H1 (cell line): ENCODE data around the gene CYB5B. TPM values are rescaled to one million over a fixed set of nuclear protein-coding genes. Genes with fewer than 3 reads are reported as not detected.
A peak's percentile ranks its signal among the peaks of the same experiment; 100 is the strongest.

ENCODE experiments used
- CTCF ChIA-PET: fragments of 300-600 bp; sonication (Branson Sonifier 250); formaldehyde crosslinking; loops from one replicate; lab custom pipeline; 2021; ENCODE audit not compliant: partially characterized antibody; lab: Charles Lee
- POLR2A ChIA-PET: fragments of 300-600 bp; sonication (Branson Sonifier 250); formaldehyde crosslinking; loops from one replicate; lab custom pipeline; 2021; ENCODE audit warnings: inconsistent platforms; ENCODE audit not compliant: partially characterized antibody; lab: Charles Lee
- DNase-seq, 2 experiments: peaks; one replicate each; pipeline versions ENCODE4 v3.0.0 to v3.0.0-alpha.2; 2010 to 2022; ENCODE audit warnings: low spot score in 2 of 2, low read depth in 1 of 2, mixed read lengths in 1 of 2
- FAIRE-seq: peaks from 2 replicates; lab custom pipeline; 2011; peaks lifted over from hg19 to GRCh38; lab: Jason Lieb, UNC
- H2AFZ ChIP-seq: 2 replicates; pipeline ENCODE4 v1.8.1; 2012; ENCODE audit warnings: low read length, inconsistent platforms
- H2AK5ac ChIP-seq: 2 replicates; pipeline ENCODE4 v1.6.1; 2013; ENCODE audit warnings: low read depth, low read length
- H2BK120ac ChIP-seq: replicated peaks from 2 replicates; pipeline ENCODE3; 2013; ENCODE audit warnings: low read depth, low read length, inconsistent platforms
- H2BK12ac ChIP-seq: 2 replicates; pipeline ENCODE4 v1.6.1; 2013; ENCODE audit warnings: low read depth, low read length
- H2BK15ac ChIP-seq: 2 replicates; pipeline ENCODE4 v1.6.1; 2013; ENCODE audit warnings: low read length
- H2BK20ac ChIP-seq: 2 replicates; pipeline ENCODE4 v1.6.1; 2013; ENCODE audit warnings: low read length
- H2BK5ac ChIP-seq: 2 replicates; pipeline ENCODE4 v1.6.1; 2013; ENCODE audit warnings: low read depth, low read length
- H3K14ac ChIP-seq: 2 replicates; pipeline ENCODE4 v1.6.1; 2013; ENCODE audit warnings: inconsistent platforms; ENCODE audit not compliant: insufficient read length
- H3K18ac ChIP-seq: 2 replicates; pipeline ENCODE4 v1.6.1; 2013; ENCODE audit warnings: low read length; ENCODE audit errors: extremely low read depth
- H3K23ac ChIP-seq: 2 replicates; pipeline ENCODE4 v1.6.1; 2013; ENCODE audit warnings: inconsistent platforms; ENCODE audit not compliant: insufficient read length
- H3K23me2 ChIP-seq: 2 replicates; pipeline ENCODE4 v1.6.1; 2013; ENCODE audit warnings: low read depth, low read length
- H3K27ac ChIP-seq: 2 replicates; pipeline ENCODE4 v1.6.1; 2011; ENCODE audit warnings: low read depth, low read length, inconsistent platforms
- H3K27me3 ChIP-seq, 4 experiments: replicated peaks in 1 of 4; 1 replicate in 1 of 4; 2 replicates in 3 of 4; pipeline versions ENCODE4 v1.6.1 to v1.8.1; 2011 to 2013; ENCODE audit warnings: low read length in 3 of 4, mild to moderate bottlenecking in 3 of 4, inconsistent platforms in 2 of 4, mixed read lengths in 2 of 4, moderate library complexity in 1 of 4; ENCODE audit not compliant: control insufficient read depth in 3 of 4, insufficient read depth in 3 of 4; ENCODE audit errors: extremely low read depth in 1 of 4
- H3K36me3 ChIP-seq, 4 experiments: 2 replicates each; pipeline versions ENCODE4 v1.6.1 to v1.8.1; 2011 to 2013; ENCODE audit warnings: mild to moderate bottlenecking in 4 of 4, low read length in 3 of 4, moderate library complexity in 2 of 4, control low read depth in 1 of 4, inconsistent platforms in 1 of 4; ENCODE audit not compliant: insufficient read depth in 4 of 4, control insufficient read depth in 2 of 4
- H3K4ac ChIP-seq: replicated peaks from 2 replicates; pipeline ENCODE3; 2013; ENCODE audit warnings: low read length, low read depth, mixed read lengths, inconsistent platforms; ENCODE audit not compliant: insufficient read length
- H3K4me1 ChIP-seq, 4 experiments: replicated peaks in 1 of 4; 1 replicate in 1 of 4; 2 replicates in 3 of 4; pipeline versions ENCODE4 v1.6.1 to v1.8.1; 2011 to 2013; ENCODE audit warnings: low read length in 3 of 4, inconsistent platforms in 2 of 4, mixed read lengths in 1 of 4; ENCODE audit not compliant: insufficient read depth in 4 of 4, control insufficient read depth in 3 of 4
- H3K4me2 ChIP-seq, 2 experiments: 2 replicates each; pipeline versions ENCODE4 v1.6.1 to v1.8.1; 2011 to 2013; ENCODE audit warnings: low read depth in 2 of 2, low read length in 2 of 2, control low read depth in 1 of 2, inconsistent platforms in 1 of 2, mild to moderate bottlenecking in 1 of 2; ENCODE audit not compliant: insufficient read depth in 1 of 2
- H3K4me3 ChIP-seq, 4 experiments: fragments of 200-600, 300-600 bp in 1 of 4; sonication (generic), shearing (Covaris generic), sonication (Bioruptor Twin) in 1 of 4; 2 replicates each; pipeline versions ENCODE4 v1.5.1 to v1.8.1; 2011 to 2016; ENCODE audit warnings: low read length in 4 of 4, low read depth in 3 of 4, control low read depth in 2 of 4, inconsistent platforms in 2 of 4, mild to moderate bottlenecking in 2 of 4, mixed read lengths in 1 of 4, moderate library complexity in 1 of 4; ENCODE audit not compliant: insufficient read depth in 2 of 4; ENCODE audit errors: extremely low read depth in 1 of 4
- H3K56ac ChIP-seq: replicated peaks from 2 replicates; pipeline ENCODE3; 2013; ENCODE audit warnings: low read depth, mild to moderate bottlenecking, mixed read lengths, low read length, inconsistent platforms; ENCODE audit not compliant: insufficient read length
- H3K79me1 ChIP-seq: 2 replicates; pipeline ENCODE4 v1.6.1; 2013; ENCODE audit warnings: low read depth, low read length, control low read depth
- H3K79me2 ChIP-seq, 2 experiments: 2 replicates each; pipeline versions ENCODE4 v1.6.1 to v1.8.1; 2012 to 2013; ENCODE audit warnings: low read length in 2 of 2, mild to moderate bottlenecking in 2 of 2, inconsistent platforms in 1 of 2; ENCODE audit not compliant: insufficient read depth in 2 of 2, control insufficient read depth in 1 of 2
- H3K9ac ChIP-seq, 4 experiments: replicated peaks in 1 of 4; 1 replicate in 1 of 4; 2 replicates in 3 of 4; pipeline versions ENCODE4 v1.6.1 to v1.8.1; 2011 to 2013; ENCODE audit warnings: low read depth in 3 of 4, low read length in 3 of 4, control low read depth in 2 of 4, mild to moderate bottlenecking in 2 of 4, moderate library complexity in 2 of 4, inconsistent platforms in 1 of 4; ENCODE audit errors: extremely low read depth in 1 of 4
- H3K9me3 ChIP-seq, 2 experiments: 2 replicates each; pipeline versions ENCODE4 v1.6.1 to v1.8.1; 2012 to 2013; ENCODE audit warnings: mild to moderate bottlenecking in 2 of 2, moderate library complexity in 2 of 2, control low read depth in 1 of 2, inconsistent platforms in 1 of 2, low read depth in 1 of 2, low read length in 1 of 2, mixed read lengths in 1 of 2; ENCODE audit not compliant: insufficient read depth in 2 of 2
- H4K20me1 ChIP-seq, 2 experiments: replicated peaks in 1 of 2; 2 replicates each; pipeline versions ENCODE3 to v1.8.1; 2011 to 2013; ENCODE audit warnings: inconsistent platforms in 2 of 2, low read length in 2 of 2, mild to moderate bottlenecking in 1 of 2; ENCODE audit not compliant: insufficient read depth in 2 of 2, control insufficient read depth in 1 of 2
- H4K5ac ChIP-seq: 2 replicates; pipeline ENCODE4 v1.6.1; 2013; ENCODE audit warnings: low read length, low read depth, mixed read lengths, inconsistent platforms; ENCODE audit not compliant: insufficient read length
- H4K8ac ChIP-seq: 2 replicates; pipeline ENCODE4 v1.8.0; 2013; ENCODE audit warnings: mild to moderate bottlenecking, moderate library complexity, low read length, inconsistent platforms; ENCODE audit not compliant: insufficient read depth; ENCODE audit errors: extremely low read depth
- H4K91ac ChIP-seq: replicated peaks from 2 replicates; pipeline ENCODE3; 2013; ENCODE audit warnings: low read length, mixed read lengths, inconsistent platforms; ENCODE audit not compliant: insufficient read length
- BRCA1 ChIP-seq: IDR thresholded peaks from 2 replicates; pipeline ENCODE4 v1.6.1; 2012; ENCODE audit warnings: low read depth, low read length, improper control_type of control experiment
- FOSL1 ChIP-seq: IDR thresholded peaks from 2 replicates; pipeline ENCODE4 v1.6.1; 2011; ENCODE audit warnings: mild to moderate bottlenecking, low read depth, low read length, moderate library complexity; ENCODE audit not compliant: insufficient read depth
- GABPA ChIP-seq: IDR thresholded peaks from 2 replicates; pipeline ENCODE4 v1.6.1; 2011; ENCODE audit warnings: mild to moderate bottlenecking, low read length, moderate library complexity, borderline replicate concordance; ENCODE audit not compliant: insufficient read depth
- GTF2F1 ChIP-seq: IDR thresholded peaks from 2 replicates; pipeline ENCODE4 v1.6.1; 2012; ENCODE audit warnings: low read depth, low read length, improper control_type of control experiment, borderline replicate concordance
- HDAC2 ChIP-seq, 2 experiments: fragments of 300-600 bp in 1 of 2; sonication (generic) in 1 of 2; IDR thresholded peaks; 2 replicates each; pipeline ENCODE4 v1.6.1; 2011 to 2012; ENCODE audit warnings: low read depth in 2 of 2, low read length in 2 of 2, mild to moderate bottlenecking in 2 of 2, moderate library complexity in 2 of 2, borderline replicate concordance in 1 of 2, inconsistent platforms in 1 of 2
- JUN ChIP-seq: IDR thresholded peaks from 2 replicates; pipeline ENCODE4 v1.6.1; 2011; ENCODE audit warnings: low read depth, mild to moderate bottlenecking, improper control_type of control experiment, low read length
- YY1 ChIP-seq: IDR thresholded peaks from 2 replicates; pipeline ENCODE4 v1.6.1; 2011; ENCODE audit warnings: low read depth, mild to moderate bottlenecking, low read length
- WGBS, 2 experiments: shearing (Covaris generic) in 1 of 2; methylation state at CpG; one replicate each; pipeline versions ENCODE4 v1.1.6 to v1.1.7; 2013 to 2015; ENCODE audit warnings: low lambda C conversion rate in 2 of 2, mixed read lengths in 2 of 2, inconsistent platforms in 1 of 2, low coverage in 1 of 2, missing lambda C conversion rate in 1 of 2; ENCODE audit not compliant: insufficient replicate concordance in 2 of 2, insufficient coverage in 1 of 2, insufficient read length in 1 of 2; ENCODE audit errors: extremely low coverage in 1 of 2, missing lambda C conversion rate in 1 of 2; 5-methylcytosine and 5-hydroxymethylcytosine counted together
- polyA plus RNA-seq, 7 experiments: library from polyadenylated mRNA; depleted of rRNA in 3 of 7; stranded (reverse) in 5 of 7; unstranded in 2 of 7; fragments of >200 nt in 5 of 7; fragments of 200-250 nt in 2 of 7; gene quantifications; 1 replicate in 5 of 7; 2 replicates in 1 of 7; 4 replicates in 1 of 7; pipeline versions ENCODE4 v1.2.1 to v1.2.3, GENCODE V29; 2011 to 2013; ENCODE audit warnings: missing spikeins in 2 of 7, mixed read lengths in 2 of 7
- total RNA-seq: library from RNA; stranded (reverse); fragmentation: NEBNext Ultra II Directional; extraction: Animal tissue kit (Norgen Biotek cat#: 25700); gene quantifications from 2 replicates; pipeline ENCODE4 v1.2.1, GENCODE V29; 2021
- TF ChIP-seq, protein P1 (sequence below): IDR thresholded peaks from 2 replicates; pipeline ENCODE4 v1.6.1; 2011; ENCODE audit warnings: low read depth, mild to moderate bottlenecking, low read length; ENCODE audit not compliant: insufficient read depth
- TF ChIP-seq, protein P2 (sequence below), 3 experiments: IDR thresholded peaks; 1 replicate in 2 of 3; 2 replicates in 1 of 3; pipeline versions ENCODE4 v1.5.1 to v1.6.1; 2011; ENCODE audit warnings: low read length in 3 of 3, mild to moderate bottlenecking in 3 of 3, inconsistent platforms in 2 of 3, low read depth in 1 of 3, moderate library complexity in 1 of 3; ENCODE audit not compliant: insufficient read depth in 1 of 3; ENCODE audit errors: control extremely low read depth in 1 of 3
- TF ChIP-seq, protein P3 (sequence below): IDR thresholded peaks from 2 replicates; pipeline ENCODE4 v1.6.1; 2012; ENCODE audit warnings: inconsistent platforms

The CYB5B gene
- total and polyA plus RNA-seq, 2 of the 8 experiments (the other 6 are each of a cell fraction or from before 2014, with no cell fraction given), result 108 to 127 TPM

DNA sequence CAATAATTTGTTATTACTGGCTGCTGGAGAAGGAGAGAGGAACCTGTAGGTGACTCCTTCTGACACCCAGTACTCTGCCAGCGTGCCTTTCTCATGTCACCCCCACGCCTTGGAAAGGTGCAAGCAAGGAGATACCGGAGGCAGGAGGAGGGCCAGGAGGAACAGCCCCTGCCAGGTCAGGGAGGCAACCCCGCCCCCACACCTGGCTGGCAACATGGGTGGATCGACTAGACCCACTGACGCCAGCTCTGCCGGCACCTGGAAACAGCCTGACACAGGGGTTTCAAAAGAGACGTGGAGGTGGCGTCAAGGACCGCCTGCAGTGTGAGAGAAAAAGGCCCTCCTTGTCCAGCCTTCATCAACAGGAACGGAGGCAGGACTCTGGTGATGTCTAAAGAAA, 62.3 kb downstream of the CYB5B start:
- no peaks in the 10 kb centered on the region for H4K20me1 ChIP-seq
- H3K14ac ChIP-seq, result no peak overlapping the region
- H4K5ac ChIP-seq, result no peak overlapping the region
- no peak overlapping the region for H3K27ac ChIP-seq
- POLR2A ChIA-PET, result no interaction called here
- H3K79me2 ChIP-seq, result no peaks in the 10 kb centered on the region
- H3K56ac ChIP-seq, result no peak overlapping the region
- H3K27me3 ChIP-seq, result no peaks in the 10 kb centered on the region
- no peak overlapping the region for H2BK12ac ChIP-seq
- no peak overlapping the region for H3K18ac ChIP-seq
- no peak overlapping the region for H2BK15ac ChIP-seq
- 83% methylated on average over 11 of the region's 11 CpGs; no CpG with 5 or more reads in 1 of the 2 experiments for WGBS, 2 experiments
- no peak overlapping the region for H3K4me2 ChIP-seq
- no peak overlapping the region for H4K8ac ChIP-seq
- no peaks in the 10 kb centered on the region for H3K9me3 ChIP-seq
- H3K23ac ChIP-seq, result no peak overlapping the region
- FAIRE-seq (no peak), DNase-seq (no peak)
- no peak overlapping the region for H2AFZ ChIP-seq
- H3K9ac ChIP-seq, result no peak overlapping the region
- no peak overlapping the region for H2BK5ac ChIP-seq
- no peaks in the 10 kb centered on the region for H3K23me2 ChIP-seq
- CTCF ChIA-PET, result no interaction called here
- H3K36me3 ChIP-seq, result no peaks in the 10 kb centered on the region
- no peak overlapping the region for H2BK120ac ChIP-seq
- no peak overlapping the region for H2BK20ac ChIP-seq
- no peaks in the 10 kb centered on the region for H3K79me1 ChIP-seq
- H3K4ac ChIP-seq, result no peak overlapping the region
- H4K91ac ChIP-seq, result peak overlapping the region; percentile 19
- H3K4me3 ChIP-seq, result no peak overlapping the region
- no peaks in the 10 kb centered on the region for H3K4me1 ChIP-seq
- no peak overlapping the region for H2AK5ac ChIP-seq
- TF ChIP-seq, protein P1, sequence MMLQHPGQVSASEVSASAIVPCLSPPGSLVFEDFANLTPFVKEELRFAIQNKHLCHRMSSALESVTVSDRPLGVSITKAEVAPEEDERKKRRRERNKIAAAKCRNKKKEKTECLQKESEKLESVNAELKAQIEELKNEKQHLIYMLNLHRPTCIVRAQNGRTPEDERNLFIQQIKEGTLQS, result no peak
- no peak for TF ChIP-seq GTF2F1
- TF ChIP-seq JUN, result no peak
- TF ChIP-seq HDAC2 (IDR thresholded peaks at IDR 0.05; ENCODE audit: borderline replicate concordance in 1 of 2, low read depth in 2 of 2, low read length in 2 of 2), result no peak
- no peak for TF ChIP-seq YY1
- no peak for TF ChIP-seq BRCA1
- TF ChIP-seq GABPA, result no peak
- TF ChIP-seq, protein P2, sequence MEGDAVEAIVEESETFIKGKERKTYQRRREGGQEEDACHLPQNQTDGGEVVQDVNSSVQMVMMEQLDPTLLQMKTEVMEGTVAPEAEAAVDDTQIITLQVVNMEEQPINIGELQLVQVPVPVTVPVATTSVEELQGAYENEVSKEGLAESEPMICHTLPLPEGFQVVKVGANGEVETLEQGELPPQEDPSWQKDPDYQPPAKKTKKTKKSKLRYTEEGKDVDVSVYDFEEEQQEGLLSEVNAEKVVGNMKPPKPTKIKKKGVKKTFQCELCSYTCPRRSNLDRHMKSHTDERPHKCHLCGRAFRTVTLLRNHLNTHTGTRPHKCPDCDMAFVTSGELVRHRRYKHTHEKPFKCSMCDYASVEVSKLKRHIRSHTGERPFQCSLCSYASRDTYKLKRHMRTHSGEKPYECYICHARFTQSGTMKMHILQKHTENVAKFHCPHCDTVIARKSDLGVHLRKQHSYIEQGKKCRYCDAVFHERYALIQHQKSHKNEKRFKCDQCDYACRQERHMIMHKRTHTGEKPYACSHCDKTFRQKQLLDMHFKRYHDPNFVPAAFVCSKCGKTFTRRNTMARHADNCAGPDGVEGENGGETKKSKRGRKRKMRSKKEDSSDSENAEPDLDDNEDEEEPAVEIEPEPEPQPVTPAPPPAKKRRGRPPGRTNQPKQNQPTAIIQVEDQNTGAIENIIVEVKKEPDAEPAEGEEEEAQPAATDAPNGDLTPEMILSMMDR (IDR thresholded peaks at IDR 0.05; ENCODE audit: control extremely low read depth in 1 of 3, insufficient read depth in 1 of 3, low read depth in 1 of 3, low read length in 3 of 3), result no peak
- TF ChIP-seq FOSL1, result no peak
- TF ChIP-seq, protein P3, sequence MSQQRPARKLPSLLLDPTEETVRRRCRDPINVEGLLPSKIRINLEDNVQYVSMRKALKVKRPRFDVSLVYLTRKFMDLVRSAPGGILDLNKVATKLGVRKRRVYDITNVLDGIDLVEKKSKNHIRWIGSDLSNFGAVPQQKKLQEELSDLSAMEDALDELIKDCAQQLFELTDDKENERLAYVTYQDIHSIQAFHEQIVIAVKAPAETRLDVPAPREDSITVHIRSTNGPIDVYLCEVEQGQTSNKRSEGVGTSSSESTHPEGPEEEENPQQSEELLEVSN, result no peak
